ENCODE data around the gene PTPRM.
"Not testable (repeated sequence)": the region's sequence is repeated elsewhere in the genome, so short reads cannot be mapped to it uniquely, and the experiment has no call there.

The PTPRM gene

DNA sequence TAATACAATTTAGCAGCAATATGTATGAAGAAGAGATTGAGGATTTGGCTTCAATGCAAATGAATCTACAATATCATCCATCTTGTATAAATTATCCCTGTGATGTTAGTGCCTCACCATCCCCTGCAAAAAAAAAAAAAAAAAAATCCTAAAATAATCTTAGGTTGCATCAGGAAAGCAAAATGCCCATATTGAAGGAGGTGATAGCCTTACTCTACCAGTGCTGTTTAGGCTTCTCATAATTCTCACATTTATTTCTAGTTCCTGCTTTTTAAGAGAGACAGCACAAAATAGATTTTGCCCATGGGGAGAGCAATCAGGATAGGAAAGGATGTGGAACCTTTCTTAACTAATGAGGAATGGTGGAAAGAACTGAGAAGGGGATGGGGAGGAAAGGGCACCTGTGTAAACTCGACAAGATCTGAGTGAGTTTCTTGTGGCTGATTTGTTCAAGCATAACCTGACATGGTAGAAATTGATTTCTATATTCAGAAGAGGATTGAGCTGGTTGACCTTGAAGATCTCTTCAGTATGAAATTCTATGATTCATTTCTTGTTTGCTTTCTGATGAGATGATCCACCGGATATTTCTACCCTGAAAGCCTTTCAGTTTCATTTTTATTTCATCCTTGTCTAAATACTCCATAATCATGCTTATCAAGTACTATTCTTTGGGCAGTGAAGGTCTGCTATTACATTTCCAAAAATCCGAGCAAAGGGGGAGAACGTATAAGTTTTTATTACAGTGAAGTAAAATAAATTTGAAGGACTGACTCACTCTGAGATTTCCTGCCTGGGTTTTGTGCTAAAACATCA is 391.2 kb downstream of the PTPRM start:
- no peak for DNase-seq

DNA sequence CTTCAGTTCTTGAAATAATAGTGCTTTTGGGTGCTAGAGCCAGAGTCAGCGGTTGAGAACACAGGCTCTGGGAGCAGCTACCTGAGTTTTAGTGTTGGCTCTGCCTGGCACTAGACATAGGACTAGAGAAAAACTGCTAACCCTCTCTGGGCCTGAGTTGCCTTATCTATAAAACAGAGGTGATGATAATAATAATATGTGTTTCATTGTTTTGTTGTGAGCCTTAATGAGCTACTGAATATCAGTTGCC is 391.7 kb downstream of the PTPRM start:
- DNase-seq, result peak; percentile 16

DNA sequence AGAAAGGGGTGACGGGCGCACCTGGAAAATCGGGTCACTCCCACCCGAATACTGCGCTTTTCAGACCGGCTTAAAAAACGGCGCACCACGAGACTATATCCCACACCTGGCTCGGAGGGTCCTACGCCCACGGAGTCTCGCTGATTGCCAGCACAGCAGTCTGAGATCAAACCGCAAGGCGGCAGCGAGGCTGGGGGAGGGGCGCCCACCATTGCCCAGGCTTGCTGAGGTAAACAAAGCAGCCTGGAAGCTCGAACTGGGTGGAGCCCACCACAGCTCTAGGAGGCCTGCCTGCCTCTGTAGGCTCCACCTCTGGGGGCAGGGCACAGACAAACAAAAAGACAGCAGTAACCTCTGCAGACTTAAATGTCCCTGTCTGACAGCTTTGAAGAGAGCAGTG is 399.6 kb downstream of the PTPRM start:
- DNase-seq, result not testable (repeated sequence)

DNA sequence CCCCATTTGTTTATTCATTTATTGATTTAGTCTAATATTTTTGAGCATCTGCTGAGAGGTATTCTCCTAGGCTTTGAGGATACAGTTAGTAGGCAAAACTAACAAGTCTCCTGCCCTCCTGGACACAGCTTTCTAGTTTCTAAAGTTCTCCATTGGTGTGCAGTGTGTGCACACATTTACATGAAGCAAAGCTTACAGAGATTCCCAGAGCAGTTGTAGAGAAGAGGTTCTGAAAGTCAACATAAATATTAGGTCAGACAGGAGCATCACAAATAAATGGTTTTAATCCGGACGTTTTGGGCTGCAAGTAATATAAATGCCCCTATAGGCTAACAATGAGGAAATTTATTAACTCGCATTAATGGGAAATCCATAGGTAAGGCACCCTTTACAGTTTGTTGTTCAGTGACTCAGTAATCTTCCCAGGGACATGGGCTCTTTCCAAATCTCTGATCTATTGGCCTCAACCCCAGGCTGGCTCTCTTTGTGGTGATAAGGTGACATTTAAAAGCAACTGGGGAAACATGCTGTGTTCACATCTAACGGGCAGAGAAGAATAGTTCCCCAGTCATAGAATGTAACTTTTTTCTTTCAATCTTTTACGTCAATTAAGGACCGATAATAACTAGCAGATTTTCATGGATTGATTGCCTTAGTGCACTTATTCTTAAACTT is 407.2 kb downstream of the PTPRM start:
- DNase-seq, result no peak

DNA sequence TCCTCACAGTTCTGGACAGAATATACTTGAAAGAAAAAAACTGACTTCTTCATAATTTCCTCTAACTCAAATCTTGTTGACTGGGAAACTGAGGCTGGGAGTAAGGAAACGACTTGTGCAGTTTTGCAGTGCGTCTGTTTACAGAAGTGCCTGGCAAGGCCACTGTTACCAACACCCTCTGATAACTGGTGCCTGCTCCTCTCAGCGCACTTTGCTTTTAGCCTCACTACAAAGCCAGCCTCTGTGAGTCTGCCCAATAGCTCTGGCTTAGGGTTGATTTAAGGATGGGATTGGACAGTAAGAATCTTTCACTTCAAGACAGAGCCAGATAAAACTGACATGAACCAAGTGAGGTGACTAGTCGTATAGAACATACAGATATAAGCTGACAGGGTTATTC is 410.8 kb downstream of the PTPRM start:
- no peak for DNase-seq

DNA sequence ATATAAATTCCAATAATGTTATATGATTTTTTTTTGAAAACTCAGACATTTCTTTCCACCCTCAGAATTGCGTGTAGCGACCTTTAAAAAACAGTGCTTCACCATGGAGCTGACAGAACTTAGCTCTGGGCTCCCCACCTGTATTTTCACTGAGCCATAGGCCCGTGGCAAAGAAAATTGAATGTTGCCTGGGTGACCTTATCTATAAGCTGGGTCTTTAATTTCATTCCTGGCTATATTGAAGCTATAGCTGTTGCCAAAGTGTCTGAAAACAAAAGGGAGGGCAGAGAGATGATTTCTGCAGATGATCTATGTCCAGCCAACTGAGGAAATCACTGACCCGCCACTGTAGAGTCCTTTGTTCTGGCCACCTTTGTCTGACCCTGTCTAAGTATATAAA is 411.7 kb downstream of the PTPRM start:
- no peak for DNase-seq

DNA sequence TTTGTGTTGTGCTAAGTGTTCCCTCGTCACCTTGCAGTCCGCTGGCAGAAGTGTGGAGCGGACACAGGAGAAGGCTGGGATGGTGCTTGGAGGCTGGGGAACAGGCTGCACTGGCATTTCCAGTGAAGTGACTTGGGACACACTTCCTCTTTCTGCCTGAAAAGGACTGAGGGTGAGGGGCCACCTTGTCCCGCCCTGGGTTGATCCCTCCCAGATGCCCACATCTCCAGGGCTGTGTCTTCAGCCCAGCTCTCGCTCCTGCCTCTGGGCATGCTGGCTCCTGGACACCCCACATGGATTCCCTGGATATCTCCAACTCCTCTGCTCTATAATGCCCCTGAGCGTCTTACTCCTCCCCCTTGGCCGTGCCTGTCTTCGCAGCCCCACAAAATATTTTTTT is 412.6 kb downstream of the PTPRM start:
- DNase-seq, result no peak

DNA sequence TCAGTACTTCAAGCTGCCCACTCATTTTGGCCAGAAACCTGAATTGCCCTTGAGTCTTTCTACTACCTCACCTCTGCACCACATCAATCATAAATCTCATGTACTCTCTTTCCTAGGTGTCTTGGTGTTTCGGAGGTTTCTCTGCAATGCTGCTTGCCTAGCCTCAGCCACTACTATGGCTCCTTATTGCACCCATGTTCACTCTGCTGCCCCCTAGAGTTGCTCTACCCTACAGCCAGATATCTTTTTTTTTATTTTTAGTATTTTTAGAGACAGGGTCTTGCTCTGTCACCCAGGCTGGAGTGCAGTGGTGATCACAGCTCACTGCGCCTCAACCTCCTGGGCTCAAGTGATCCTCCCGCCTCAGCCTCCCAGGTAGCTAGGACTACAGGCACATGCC is 413.0 kb downstream of the PTPRM start:
- no peak for DNase-seq

DNA sequence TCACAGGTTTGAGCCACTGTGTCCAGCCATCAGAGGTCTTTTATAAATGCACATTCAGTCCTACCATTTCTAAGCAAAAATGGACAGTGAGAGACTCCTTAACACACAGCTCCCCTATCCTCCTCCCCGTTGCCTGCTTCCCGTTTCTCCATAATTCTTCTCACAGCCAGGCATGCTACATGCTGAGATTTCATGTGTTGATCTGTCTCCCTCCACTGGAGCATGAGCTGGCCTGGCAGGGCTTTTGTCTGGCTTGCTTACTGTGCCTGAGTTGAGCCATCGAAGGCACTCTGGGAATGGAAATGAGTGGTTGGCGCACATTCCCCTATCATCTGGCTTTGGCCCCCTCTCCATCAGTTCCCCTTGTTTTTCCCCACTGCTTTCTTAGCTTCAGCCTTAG is 413.5 kb downstream of the PTPRM start:
- no peak for DNase-seq

DNA sequence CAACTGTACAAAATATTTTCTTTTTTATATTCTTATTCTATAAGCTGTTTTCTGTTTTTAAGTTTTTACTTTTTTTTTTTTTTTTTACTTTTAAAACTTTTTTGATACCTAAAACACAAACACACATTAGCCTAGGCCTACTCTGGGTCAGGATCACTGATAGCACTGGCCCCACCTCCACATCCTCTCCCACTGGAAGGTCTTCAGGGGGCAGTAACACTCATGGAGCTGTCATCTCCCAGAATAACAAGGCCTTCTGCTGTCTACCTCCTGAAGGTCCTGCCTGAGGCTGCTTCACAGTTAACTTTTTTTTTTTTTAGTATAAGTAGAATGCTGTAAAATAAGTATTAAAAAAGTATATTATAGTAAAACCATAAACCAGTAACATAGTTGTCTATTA is 415.1 kb downstream of the PTPRM start:
- no peak for DNase-seq

DNA sequence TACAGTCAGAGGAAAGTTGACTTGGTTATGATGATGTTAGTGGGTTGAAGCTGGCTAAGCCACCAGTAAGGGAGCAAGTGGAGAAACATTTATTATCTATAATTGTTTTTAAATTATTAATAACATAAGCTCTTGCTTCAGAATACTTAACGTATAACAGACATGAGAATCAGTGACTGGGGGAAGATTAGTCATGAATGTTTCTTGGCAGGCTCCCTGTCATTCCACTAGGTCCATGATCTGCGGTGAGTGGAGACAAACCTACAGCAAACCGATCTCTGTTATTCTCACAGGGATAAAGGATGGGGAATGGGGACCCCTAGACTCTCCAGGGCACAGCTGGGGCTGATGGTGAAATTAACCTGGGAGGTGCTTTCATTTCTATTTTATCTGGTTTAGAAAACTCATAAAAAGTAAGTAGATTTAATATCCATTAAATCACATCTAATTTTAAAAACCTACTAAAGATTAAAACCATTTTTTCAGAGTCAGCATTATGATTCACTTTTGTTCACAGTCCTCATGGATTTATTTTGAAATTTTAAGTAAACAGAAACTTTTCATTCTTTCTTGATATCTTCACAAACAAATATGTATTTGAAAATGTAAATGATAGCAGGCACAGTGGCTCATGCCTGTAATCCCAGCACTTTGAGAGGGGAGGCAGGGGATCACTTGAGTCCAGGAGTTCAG is 420.3 kb downstream of the PTPRM start:
- DNase-seq, result no peak

DNA sequence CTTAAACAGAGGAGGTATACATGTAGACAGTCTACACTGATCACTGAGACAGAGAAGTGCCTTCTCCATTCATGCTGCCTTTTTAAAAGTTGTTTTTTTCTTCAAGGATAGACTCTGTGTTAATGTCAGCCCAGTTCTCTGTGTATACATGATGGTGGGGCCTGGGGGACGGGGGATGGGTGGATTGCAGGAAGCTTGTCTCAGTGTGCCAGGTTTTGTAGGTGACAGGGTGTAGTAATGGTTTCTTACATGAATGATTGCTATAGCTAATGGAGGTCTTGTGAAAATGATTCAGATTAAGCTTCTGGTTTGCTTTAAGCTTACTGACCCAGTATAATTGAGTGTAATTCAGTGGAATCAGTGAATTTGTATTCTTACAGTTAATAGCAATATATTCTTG is 423.6 kb downstream of the PTPRM start:
- no peak for DNase-seq

DNA sequence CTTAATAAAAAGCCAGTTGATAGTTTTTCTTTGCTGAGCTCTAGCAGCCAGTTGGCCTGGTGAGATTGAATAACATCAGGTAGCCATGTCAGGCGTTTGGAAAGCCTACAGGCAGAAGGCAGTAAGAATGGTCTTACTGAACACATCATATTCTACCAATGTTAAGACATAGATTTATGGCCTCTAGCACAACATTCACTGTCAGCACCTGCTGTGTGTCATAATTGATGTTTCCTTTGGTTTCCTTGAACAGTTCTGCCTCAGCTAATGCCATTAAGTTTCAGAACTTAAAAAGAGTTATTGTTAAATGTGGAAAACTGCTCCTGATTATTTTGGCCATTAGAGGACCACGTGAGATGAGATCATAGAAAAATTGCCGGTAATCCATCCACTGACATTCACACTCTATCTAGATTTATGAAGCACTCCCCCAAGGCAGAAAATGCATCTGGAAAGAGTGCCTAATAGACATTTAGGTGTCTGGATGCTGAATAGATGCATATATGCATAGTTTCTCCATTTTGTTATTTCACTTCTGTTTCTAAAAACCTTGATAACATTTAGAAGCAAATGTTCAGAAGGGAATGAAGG is 434.7 kb downstream of the PTPRM start:
- DNase-seq, result no peak

DNA sequence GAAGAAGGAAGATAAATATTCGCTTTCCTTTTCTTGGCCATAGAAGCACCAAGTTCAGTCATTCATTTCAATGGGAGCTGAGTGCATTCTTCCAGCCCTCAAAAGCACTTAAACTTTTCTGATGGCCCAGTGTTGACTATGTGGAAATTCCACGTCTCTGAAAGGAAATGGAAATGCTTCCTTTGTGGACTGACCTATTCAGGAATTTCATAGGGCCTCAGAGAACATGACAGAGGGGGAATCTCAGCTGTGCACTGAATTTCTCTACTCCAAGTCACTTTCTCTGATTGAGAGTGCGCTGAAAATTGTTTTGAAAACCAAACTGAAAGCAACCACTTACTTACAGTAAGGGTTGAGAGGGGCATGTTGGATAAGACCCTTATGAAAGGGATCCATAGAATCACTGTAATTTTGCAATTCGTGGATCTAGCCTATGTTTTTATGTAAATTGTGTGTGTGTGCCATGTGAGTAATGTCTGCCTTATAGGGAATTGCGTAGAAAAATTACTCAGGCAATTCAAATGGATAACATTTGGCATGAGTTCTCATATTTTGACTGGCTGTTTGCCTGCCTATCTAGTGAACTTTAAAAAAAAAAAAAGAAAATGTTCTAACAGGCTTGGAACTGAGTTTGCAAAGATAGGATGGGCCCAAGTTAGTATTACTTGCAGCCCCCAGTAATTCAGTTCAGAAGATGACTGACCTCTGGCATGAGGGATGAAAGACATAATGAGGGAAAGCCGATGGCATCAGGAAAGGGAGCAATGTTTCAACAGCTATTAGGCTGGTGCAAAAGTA is 437.0 kb downstream of the PTPRM start:
- DNase-seq, result no peak

DNA sequence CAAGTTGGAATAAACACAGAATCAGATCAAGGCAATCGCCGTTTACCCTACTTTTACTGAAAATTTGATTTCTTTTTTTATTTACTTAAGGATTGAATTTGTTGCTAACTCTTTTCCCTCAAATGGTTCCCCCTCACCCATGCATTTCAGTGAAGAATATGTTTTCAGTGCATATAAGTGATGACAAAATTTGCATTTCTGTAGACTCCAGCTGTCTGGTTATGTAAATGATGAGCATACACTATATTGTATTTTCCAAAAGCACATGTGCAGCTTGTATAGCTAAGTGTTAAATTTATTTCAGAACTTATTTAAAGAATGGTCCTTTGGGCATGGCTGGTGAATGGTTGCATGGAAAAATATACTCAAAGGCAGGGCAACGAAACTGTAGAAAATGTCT is 437.7 kb downstream of the PTPRM start:
- DNase-seq, result no peak

DNA sequence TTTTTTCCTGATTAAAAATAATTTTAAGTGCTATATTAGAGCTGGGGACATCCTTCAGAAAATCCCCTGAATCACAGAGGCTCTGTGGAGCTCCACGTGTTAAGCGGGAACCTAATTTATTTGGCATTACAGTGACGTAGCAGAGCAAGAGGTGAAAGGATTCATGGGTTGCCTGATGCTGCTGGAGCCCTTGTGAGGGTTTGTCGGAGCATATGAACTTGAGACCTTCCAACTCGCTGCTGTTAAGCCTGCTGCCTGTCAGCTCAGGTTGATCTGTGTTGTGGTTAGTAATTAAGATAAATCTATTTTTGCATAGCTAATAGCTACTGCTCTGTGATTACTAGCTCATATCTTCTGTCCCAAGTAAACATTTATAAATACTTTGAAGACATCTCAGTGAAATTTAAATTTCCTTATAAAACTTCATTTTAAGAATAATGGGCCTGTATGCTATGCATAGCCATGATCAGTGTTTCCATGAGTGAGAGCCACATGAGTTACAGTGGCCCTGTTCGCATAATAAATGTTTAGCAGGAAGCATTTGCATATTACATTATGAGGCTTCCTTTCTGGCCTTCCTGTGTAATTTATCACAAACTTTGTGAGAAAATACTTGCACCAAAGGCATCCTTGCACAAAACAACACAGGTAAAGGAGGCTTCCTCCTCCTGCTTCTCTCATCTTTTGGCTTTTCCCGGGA is 438.9 kb downstream of the PTPRM start:
- no peak for DNase-seq

DNA sequence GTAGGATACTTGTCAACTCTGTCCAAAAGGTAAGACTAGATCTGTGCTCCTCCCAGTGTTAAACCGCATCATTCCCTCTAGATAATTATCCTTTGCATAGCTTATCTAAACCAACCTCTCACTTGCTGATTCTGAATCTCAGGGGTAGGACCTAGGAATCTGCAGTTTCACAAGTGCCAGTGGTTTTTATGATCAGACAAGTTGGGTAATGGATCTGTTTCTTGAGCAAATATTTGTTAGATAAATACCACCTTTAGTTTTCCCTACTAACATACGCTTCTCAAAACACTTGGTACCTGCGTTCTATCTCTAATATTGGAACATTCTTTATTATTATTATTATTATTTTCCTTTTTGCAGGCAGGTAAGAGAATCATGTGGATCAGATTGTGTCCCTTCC is 439.9 kb downstream of the PTPRM start:
- DNase-seq, result no peak

DNA sequence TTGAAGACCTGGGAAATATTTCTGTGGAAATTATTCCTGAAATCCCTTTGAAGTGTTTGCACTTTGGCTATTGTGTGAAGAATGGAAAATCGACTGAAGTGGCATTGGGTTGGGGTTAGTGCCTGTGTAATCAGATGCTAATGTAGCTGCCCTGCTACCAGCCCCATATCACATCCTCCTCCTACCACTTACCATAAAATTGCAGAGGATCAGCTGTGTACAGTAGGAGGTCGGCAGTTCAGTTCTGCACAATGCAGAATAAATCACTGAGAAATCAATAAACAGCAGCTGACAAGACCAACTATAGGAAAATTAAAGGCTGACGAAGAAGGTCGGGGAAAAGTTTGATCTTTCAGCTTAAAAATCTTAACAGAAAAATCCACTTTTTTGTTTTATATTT is 440.9 kb downstream of the PTPRM start:
- DNase-seq, result no peak

DNA sequence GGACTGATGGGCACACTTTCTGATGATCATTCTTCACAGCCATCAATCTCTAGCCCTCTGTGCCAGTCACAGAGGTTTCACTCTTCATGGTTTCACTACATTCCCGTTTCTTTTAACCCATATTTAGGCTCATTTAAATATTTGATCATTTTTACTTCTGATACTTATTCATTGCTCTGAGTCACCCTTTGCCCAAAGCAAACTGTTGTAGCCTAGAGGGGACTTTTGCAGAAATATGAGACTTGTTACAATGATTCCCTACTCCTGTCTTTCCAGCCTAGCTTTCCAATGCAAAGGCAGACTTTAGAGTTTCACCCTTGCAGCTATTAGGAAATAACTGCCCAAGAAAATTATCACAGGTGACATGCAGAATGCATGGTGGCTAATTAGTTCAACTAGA is 444.2 kb downstream of the PTPRM start:
- DNase-seq, result no peak

DNA sequence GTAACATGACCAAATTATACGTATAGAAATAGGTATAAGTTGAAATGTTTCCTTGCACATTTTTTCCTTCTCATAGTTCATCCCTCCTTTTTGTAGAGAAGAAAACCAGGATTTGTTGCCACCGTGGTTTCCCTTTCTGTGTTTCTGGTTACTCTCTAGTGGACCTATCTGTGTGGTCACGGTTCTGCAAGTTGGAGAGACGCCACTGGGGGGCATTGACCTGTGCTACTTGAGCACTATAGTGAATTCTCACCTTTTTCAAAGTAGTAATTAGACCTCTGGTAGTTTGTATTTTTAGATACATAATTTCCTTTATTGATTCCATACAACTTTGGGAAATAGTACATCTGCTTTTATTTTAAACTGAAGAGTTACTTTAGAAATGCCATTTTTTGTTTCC is 444.8 kb downstream of the PTPRM start:
- DNase-seq, result no peak

DNA sequence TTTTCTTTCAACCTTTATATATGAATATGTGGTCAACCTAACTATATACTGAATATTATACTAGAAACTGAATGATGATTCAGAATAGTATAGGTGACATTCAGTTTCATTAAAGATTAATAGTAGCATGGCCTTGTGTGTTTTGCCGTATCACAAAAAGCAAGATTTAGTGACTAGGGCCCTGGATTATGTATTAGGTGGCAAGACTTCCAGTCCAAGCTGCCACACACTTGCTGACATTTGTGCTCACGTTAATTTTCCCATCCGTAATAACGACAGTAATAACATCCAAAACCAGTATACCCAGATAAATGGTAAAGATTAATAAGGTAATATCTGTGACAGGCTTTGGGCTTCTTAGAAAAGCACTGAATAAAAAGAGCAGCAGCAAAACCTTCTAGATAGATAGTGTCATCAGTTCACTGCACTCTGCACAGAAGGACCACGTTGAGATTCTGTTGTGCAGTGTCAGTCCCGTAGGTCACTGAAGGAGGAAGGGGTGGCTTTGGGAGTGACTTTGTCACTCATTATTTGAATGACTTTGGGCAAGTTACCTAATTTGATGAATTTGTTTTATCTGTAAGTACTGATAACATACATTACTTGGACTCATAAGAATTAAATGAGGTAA is 451.7 kb downstream of the PTPRM start:
- DNase-seq, result no peak

DNA sequence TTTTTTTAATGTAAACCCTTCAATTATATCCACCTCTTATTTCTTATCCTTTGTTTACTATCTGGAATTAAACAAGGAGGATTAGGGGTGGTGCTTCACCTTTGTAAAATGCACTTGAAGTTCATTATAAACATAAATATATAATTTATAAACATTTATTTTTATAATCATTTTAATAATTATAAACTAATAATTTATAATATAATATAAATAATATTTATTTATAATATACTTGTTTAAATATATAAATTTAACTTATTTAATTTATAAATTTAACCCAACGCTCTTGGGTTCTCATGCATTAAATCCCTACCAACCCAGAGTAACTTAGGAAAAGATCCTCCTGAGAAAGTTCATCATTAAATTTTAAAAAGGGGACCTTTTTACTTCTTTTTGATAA is 452.5 kb downstream of the PTPRM start:
- no peak for DNase-seq

Data from SHP77 treated with DMSO at 0.1 percent for 48 hours (cell line).